HG02840 (cell line): Measurements from ENCODE around the gene SRGAP2C.
"Not testable (repeated sequence)": the region's sequence is repeated elsewhere in the genome, so short reads cannot be mapped to it uniquely, and the experiment has no call there.

Experiments used
- ATAC-seq: cut with Tn5 transposase; IDR thresholded peaks from one replicate; pipeline ENCODE4 v1.9.1; 2021; ENCODE audit warnings: mild to moderate bottlenecking, moderate library complexity, moderate number of reproducible peaks; ENCODE audit not compliant: unreplicated experiment, low FRiP score

The SRGAP2C gene

DNA sequence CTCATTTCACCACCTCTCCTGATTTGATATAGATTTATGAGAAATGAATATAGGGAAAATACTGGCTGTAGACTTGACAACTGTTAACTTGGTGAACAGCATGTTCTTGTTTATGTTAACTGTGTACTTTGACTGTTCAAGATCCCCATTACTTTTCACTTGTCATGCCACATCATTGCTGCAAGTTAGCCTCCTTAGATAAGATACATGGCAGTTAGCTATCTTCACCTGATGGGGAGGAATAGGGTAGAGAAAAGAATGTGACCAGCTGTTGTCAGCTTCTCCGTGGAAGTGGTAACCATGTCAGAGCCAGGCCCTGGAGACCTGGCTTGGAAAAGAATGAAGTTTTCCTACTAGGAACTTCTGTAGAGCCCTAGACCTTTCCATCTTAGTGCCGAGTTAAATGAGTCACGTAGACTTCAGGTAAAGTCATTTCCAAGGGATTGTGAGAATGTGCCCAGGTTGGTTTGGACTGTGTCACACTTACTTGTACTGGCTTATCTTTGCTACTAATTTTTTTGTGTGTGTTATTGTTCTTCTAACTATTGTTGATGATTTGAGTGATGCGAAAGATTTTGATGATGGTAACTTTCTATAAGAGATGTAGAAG, 41.6 kb downstream of the SRGAP2C start:
- ATAC-seq: not testable (repeated sequence)

DNA sequence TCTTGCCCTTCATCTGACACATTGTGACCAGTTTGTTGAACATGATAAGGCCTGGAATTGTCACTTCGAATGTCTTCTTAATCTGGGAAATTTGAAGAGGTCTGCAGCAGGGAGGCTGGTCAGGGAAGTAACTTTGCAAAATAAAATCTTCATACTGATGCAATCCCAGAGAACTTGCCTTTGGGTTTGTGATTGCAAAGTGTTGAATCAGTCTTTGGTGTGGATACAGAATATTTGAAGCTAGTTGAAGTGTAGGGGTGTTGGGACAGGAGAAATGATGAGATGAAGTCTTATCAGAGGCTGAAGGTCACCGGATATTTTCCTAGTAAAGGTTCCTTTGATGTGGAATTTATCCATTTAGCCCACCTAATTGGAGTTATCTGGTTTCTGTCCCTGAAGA, 42.1 kb downstream of the SRGAP2C start:
- ATAC-seq: not testable (repeated sequence)

DNA sequence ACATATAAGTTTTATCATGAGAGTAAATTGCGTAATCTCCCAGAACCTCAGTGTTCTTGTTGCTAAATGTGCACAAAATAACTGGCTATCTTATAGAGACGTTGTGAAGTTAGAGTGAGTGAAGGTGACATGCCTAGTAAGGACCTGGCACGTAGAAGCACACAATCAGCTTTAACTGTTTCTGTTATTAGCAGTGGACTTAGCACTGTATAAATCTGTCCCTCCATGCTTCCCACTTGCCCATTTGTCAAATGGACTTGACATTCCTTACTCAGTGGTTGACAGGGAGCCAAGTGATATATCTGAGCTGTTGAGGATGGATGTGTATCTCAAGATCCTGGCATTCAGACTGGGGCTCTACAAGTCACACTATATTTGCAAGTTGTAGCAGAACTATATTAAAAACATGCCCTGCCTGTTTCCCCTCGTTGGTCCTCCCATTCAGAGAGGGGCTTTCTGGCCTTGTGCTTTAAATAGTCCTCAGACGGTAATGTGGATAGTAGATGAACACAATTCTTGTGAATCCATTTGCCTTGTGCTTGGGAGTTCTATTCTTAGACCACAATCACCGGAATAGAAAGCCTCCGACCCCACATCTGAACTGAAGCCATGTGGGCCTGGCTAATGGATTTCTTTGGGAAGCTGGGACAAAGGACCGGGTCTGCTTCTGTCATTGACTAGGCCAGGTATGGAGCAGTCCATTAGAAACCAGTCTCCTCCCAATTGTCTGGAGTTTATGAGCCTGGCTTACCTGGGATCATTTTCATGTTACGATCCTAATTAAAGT, 43.0 kb downstream of the SRGAP2C start:
- ATAC-seq: not testable (repeated sequence)

DNA sequence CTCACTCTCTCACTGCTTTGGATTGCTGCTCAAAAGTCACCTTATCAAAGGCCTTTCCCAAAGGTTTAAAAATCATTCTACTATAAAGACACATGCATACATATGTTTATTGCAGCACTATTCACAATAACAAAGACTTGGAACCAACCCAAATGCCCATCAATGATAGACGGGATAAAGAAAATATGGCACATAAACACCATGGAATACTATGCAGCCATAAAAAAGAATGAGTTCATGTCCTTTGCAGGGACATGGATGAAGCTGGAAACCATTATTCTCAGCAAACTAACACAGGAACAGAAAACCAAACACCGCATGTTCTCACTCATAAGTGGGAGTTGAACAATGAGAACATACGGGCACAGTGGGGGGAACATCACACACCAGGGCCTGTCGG, 45.9 kb downstream of the SRGAP2C start:
- ATAC-seq: not testable (repeated sequence)

DNA sequence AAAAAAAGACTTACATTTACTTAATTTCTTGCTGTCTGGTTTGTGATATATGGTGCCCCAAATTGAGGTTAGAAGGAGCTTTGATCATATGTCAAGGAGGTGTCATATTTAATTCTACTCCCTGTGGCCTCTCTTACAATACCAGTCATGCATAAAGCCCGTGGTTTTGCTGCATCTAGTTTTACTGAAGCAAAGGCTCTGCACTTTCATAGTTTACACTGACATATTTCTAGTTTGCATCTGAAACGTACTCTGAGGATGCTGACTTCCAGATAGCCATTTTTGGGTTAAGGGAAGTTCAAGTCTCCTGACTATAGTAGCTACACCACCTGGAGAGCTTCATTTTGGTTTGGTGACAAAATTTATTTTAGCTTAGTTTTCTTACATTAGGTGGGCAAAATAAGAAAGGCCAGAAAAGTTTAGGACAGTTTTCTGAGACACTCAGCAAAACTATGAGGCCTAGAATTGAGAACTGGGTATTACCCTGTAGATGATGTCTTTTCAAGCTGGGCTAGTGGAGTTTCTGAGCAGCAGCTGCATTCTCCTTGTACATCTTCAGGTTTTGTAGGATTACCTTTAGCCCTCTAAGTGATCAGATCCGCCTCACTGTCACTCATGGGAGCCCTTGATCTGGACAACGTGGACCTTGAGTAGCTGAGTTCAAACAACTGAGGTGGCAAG, 47.8 kb downstream of the SRGAP2C start:
- ATAC-seq: not testable (repeated sequence)

DNA sequence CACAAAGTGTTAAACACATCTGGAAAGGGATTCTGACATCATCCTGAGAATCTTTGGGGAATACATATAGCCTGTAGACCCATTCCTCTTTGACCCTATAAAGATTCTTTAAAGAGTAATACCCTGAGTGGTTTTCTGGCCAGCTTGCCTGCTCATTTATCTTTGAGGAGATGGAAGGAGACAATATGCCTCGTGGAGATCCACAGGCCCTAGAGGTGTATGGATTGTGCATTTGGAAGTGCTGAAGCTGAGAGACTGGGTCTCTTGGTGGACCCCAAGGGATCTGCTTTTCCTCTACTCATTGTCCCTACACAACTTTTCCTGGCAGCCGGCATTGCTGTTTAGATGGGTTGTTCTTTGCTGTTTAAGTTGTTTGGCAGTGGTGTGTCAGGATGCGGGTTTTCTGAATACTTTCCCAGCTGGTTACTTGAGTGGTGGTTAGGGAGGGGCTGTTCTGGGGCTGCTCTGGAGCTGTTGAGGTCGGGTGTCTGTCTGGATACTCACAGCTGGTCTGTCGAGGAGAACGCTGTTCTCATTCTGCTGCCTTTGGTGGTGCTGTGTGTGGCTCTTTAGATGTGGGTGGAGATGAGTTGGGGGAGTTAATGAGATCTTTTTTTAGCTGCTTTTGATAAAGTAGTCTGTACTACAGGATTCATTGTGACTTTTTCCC, 49.5 kb downstream of the SRGAP2C start:
- not testable (repeated sequence) for ATAC-seq

DNA sequence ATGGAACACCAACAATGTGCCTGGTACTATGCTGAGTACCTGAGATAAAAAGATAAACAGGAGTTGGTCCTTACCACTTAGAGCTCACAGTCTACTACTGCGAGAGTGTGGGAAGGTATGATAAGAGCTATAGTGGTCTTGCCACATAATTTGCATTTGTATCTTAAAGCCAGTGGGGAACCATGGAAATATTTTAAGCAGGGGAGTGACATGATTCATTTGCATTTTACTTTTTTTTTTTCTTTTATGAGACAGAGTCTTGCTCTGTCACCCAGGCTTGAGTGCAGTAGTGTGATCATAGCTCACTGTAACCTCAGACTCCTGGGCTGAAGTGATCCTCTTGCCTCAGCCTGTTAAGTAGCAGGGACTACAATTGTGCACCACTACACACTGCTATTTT, 53.6 kb downstream of the SRGAP2C start:
- ATAC-seq: peak; percentile 82

DNA sequence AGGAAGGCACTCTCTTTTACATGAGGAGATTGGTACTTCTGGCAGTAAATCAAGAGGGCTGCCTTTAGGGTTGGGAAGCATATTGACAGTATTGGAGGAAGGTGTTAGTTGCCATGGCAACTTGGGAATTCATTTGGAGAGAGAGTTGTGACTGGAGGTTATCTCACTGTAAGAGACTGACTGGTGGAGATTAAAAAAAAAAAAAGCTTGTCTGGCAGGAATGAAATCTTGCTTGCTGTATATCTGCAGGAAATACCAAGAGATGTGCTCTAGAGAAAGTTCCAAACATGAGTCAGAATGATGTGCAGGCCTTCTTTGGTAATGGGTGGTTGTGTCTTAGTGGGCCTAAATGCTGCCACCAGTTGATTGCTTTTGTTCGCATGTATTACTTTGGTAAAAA, 59.1 kb downstream of the SRGAP2C start:
- ATAC-seq: not testable (repeated sequence)

DNA sequence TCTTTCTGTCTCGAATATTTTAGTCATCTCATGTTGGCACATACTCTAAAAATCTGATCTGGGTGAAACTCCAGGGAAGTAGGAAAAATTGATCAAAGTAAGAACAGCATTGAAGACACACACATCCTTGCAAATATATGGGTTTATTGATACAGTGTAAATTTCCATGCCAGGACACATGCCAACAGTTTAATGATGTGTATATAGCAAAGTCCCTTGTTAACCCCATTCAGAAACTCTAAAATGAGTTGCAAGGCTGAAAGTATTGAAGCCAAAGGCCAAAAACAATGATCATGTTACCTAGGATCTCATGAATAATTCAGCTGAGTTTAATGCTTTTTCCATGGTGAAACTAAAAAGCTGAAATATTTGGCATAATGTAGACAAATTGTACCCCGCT, 61.6 kb downstream of the SRGAP2C start:
- not testable (repeated sequence) for ATAC-seq

DNA sequence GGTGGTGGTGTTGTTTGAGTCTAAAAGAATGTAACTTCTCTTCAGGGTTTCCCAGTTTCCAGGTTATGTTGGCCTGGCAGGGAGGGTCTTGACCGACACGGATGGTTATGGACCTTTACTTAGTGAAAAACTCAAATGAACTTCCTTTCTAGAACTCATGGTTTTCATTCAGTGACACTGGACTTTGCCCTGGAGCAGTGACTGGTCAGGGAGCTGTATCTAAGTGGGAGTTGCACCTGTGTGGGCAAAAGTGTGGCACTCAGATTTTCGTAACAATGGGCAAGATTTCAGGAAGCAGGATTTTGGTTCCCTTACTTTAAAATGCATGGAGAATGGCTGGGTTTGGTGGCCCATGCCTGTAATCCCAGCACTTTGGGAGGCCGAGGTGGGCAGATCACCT, 67.9 kb downstream of the SRGAP2C start:
- not testable (repeated sequence) for ATAC-seq

DNA sequence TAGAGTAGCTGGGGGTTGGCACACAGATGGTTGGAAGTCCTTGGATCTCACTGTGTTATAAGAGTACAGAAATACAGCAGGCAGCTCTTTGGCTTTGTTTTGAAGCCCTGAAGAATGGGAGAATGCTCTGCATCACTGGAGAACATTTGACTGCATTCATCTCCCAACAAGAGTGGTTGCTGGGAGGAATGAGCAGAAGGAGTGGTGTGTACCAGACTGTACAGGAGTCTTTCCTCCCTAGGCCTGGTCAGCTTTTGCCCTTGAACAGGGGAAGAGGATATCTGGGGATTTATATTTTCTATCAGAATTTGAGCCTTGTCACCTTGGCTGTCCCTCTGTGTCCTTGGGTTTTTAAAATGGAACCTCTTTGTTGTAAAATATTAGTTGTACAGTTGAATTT, 69.8 kb downstream of the SRGAP2C start:
- not testable (repeated sequence) for ATAC-seq

DNA sequence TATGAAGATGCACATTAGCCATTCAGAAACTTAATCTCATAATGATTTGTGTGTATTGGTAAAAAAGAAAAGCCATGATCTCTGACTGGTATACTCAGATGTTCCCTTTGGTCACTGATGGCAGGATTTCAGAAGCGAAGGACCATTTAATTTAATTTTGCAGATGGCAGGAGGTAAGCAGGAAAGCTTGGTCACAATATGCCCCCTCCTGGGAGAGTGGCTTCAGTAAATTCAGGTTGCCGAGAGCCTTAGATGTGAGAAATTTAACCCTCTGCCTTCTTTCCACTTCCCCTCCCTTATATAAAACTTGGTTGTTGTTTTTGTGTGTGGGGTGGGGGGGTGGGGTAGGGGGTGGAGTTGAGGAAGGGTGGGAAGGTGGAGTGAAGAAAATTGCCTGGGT, 72.9 kb downstream of the SRGAP2C start:
- ATAC-seq: not testable (repeated sequence)

DNA sequence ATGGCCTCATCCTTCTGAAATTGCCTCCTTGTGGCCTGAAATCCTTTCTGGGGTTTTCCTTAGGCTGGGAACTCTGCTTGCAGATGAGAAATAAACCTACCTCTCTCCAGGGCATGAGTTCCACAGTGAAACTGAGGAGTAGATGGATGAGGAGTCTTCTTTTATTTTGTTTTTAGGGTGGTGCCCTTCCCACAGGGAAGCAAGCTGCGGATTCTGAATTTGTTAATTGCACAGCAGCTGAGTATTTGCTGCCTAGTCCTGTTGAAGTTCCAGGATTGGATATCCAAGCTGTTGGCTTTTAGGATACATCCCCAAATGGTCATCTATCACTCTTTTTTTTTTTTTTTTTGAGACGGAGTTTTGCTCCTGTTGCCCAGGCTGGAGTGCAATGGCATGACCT, 73.4 kb downstream of the SRGAP2C start:
- not testable (repeated sequence) for ATAC-seq

DNA sequence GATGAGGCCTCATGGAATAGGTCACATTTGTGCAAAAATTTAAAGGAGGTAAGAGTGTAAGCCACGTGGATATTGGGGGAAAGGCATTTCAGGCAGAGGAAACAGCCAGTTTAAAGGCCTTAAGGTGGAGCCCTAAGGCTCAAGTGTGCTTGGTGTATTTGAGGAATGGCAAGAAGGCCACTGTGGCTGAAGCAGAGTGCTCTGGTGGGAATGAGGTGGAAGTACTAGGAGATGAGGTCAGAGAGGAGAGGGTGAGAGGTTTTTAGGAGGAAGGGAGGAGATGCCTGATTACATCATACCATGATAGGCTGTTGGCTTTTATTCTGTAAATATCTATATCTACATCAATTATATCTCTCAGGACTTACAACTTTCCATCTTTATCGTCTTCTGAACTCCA, 75.4 kb downstream of the SRGAP2C start:
- not testable (repeated sequence) for ATAC-seq

DNA sequence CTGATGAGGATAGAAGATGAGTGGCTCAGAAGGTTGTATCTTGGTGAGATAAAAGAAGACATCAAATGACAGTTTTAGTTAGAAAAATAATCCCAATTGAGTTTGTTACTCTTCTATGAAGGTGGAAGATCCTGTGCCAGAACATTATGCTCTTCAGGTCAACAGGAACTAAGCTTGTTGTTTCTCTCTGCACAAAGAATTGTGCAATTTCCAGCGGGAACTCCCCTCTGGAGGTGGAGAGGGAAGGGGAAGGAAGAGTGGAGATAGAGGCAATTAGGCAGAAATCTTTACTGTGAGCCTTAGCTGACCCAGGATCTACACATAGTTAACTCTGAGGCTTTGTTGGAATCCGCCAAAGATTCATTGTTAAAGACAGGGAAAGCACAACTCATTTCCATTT, 77.4 kb downstream of the SRGAP2C start:
- ATAC-seq: not testable (repeated sequence)

DNA sequence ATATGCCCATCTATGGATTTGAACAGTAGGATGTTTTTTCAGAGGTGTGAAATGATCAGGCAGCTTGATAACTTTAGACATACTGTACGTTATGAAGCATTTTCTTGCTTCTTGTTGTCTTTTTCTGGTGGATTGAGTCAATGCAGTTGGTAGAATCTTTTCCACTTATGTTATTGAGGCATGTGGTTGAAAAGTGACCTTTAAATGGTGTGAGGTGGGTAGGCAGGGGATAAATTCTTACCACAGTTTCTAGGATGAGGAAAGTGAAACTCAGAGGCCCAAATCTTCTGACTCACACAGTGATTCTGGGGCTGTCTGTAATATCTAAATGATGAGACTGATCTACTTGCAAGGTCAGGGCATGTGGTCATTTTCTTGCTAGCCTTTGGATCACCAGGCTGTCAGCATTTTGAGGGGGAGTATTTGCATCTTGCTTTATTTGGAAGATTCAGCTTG, 79.0 kb downstream of the SRGAP2C start:
- ATAC-seq: peak; percentile 76

DNA sequence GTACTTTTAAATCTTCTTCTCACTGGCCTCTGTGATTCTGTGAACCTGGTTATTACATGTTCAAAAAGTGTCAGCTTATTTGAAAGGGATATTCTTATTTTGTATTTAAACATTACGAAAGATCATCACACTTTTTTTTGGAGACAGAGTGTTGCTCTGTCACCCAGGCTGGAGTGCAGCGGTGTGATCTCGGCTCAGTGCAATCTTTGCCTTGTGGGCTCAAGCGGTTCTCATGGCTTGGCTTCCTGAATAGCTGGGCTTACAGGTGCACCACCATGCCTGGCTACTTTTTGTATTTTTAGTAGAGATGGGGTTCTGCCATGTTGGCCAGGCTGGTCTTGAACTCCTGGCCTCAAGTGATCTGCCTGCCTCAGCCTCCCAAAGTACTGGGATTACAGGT, 82.3 kb downstream of the SRGAP2C start:
- ATAC-seq: not testable (repeated sequence)

DNA sequence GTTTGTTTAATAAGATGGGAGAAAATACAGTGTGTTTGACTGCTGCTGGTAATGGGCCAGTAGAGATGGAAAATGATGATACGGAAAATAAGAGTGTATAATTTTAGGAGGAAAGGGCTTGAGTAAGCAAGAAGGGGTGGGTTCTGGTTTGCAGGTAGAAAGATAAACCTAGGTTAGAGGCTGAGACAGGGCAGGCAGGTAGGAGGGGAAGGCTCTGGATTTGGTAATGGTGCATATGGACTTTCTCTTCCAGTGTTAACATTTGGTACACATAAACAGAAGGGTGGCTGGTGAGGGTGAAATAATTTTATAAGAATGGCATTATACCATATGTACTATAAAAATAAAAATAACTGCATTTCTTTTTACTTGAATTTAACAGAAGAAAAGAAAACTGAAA, 84.5 kb downstream of the SRGAP2C start:
- ATAC-seq: not testable (repeated sequence)

DNA sequence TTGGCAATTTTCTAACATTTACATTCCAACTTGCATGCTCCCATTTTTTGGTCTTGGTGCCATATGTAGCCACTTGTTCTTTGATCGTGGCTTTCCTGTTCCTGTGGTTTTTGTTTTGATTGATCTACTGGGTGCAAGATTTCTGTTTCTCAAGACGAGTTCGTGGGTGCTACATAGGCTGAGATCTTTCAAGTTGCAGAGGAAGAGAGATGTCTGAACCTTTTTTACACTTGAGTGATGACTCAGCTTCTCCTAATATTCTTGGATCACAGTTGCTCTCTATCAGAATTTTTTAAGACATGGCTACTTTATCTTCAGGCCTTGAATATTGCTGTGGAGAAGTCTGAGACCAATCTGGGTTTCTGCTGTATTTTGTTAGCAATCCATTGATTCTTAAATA, 85.2 kb downstream of the SRGAP2C start:
- not testable (repeated sequence) for ATAC-seq

DNA sequence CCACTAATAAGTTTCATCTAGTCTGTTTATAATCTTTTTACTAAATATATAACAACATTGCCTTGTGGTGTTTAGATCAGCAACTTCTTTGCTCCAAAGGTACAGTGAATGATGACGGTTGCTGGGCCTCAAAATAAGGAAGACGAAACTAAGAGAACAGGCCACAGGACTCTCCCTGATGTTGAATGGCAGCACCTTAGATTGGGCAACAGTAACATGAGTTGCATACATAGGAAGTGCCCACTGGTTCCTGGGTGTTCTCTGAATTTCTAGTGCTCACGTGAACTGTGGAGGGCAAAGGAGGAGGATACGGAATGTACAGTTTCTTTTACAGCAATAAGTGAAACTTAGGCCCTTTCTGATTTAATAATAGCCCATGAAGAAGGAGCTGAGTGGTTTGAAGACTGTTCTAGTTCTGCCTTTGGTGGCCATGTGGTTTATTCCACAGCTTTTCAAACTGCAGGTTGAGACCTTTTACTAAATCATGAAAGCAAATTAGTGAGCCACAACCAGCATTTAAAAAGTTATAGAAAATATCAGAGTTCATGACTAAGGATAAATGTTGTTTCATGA, 86.5 kb downstream of the SRGAP2C start:
- ATAC-seq: not testable (repeated sequence)
